H9 (cell line): Measurements from ENCODE around the gene UBAC2. TPM values are rescaled to one million over a fixed set of nuclear protein-coding genes. Genes with fewer than 3 reads are reported as not detected.

ENCODE experiments used
- DNase-seq: peaks from one replicate; pipeline ENCODE4 v3.0.0-alpha.2; 2017
- H2AFZ ChIP-seq: one replicate; pipeline ENCODE4 v1.6.1; 2013; ENCODE audit warnings: mild to moderate bottlenecking, low read length, control low read depth, moderate library complexity
- H2AK5ac ChIP-seq: 2 replicates; pipeline ENCODE4 v1.6.1; 2013; ENCODE audit warnings: low read length, control low read depth, mixed read lengths; ENCODE audit not compliant: insufficient read length
- H2BK120ac ChIP-seq: one replicate; pipeline ENCODE4 v1.6.1; 2013; ENCODE audit warnings: low read depth, mild to moderate bottlenecking, low read length, control low read depth, inconsistent platforms; ENCODE audit not compliant: poor library complexity, severe bottlenecking
- H2BK12ac ChIP-seq: 2 replicates; pipeline ENCODE4 v1.6.1; 2013; ENCODE audit warnings: low read length, control low read depth, mixed read lengths, low read depth; ENCODE audit not compliant: insufficient read length
- H2BK15ac ChIP-seq: 2 replicates; pipeline ENCODE4 v1.6.1; 2013; ENCODE audit warnings: low read depth, low read length, control low read depth
- H2BK20ac ChIP-seq: one replicate; pipeline ENCODE4 v1.6.1; 2013; ENCODE audit warnings: low read depth, mild to moderate bottlenecking, low read length, control low read depth, inconsistent platforms; ENCODE audit not compliant: poor library complexity, severe bottlenecking
- H2BK5ac ChIP-seq: 2 replicates; pipeline ENCODE4 v1.6.1; 2013; ENCODE audit warnings: low read length, control low read depth, mixed read lengths; ENCODE audit not compliant: insufficient read length
- H3K14ac ChIP-seq: 2 replicates; pipeline ENCODE4 v1.6.1; 2013; ENCODE audit warnings: low read length, control low read depth; ENCODE audit not compliant: insufficient read depth
- H3K18ac ChIP-seq: 2 replicates; pipeline ENCODE4 v1.6.1; 2013; ENCODE audit warnings: low read depth, mild to moderate bottlenecking, mixed read lengths, low read length, control low read depth; ENCODE audit not compliant: insufficient read length
- H3K23ac ChIP-seq: 2 replicates; pipeline ENCODE4 v1.6.1; 2013; ENCODE audit warnings: low read length, control low read depth, mixed read lengths, low read depth; ENCODE audit not compliant: insufficient read length
- H3K23me2 ChIP-seq: 2 replicates; pipeline ENCODE4 v1.6.1; 2013; ENCODE audit warnings: low read depth, mild to moderate bottlenecking, mixed read lengths, low read length, control low read depth; ENCODE audit not compliant: insufficient read length, poor library complexity, severe bottlenecking
- H3K27ac ChIP-seq: 2 replicates; pipeline ENCODE4 v1.5.1; 2013; ENCODE audit warnings: low read length, control low read depth, mixed read lengths, low read depth; ENCODE audit not compliant: insufficient read length
- H3K27me3 ChIP-seq: 2 replicates; pipeline ENCODE4 v1.6.1; 2013; ENCODE audit warnings: low read length, control low read depth, inconsistent platforms; ENCODE audit not compliant: insufficient read depth
- H3K4ac ChIP-seq: 2 replicates; pipeline ENCODE4 v1.6.1; 2013; ENCODE audit warnings: low read depth, mild to moderate bottlenecking, control low read depth, inconsistent platforms, low read length, moderate library complexity
- H3K4me1 ChIP-seq: 2 replicates; pipeline ENCODE4 v1.6.1; 2013; ENCODE audit warnings: low read length, control low read depth, inconsistent platforms; ENCODE audit not compliant: insufficient read depth
- H3K4me2 ChIP-seq: 2 replicates; pipeline ENCODE4 v1.6.1; 2013; ENCODE audit warnings: low read length, control low read depth, mixed read lengths; ENCODE audit not compliant: insufficient read length, insufficient read depth
- H3K56ac ChIP-seq: 2 replicates; pipeline ENCODE4 v1.6.1; 2013; ENCODE audit warnings: low read depth, mild to moderate bottlenecking, mixed read lengths, low read length, control low read depth; ENCODE audit not compliant: insufficient read length
- H3K79me1 ChIP-seq: 2 replicates; pipeline ENCODE4 v1.6.1; 2013; ENCODE audit warnings: low read depth, mild to moderate bottlenecking, moderate library complexity, low read length, control low read depth, inconsistent platforms; ENCODE audit not compliant: insufficient read depth, poor library complexity, severe bottlenecking
- H3K79me2 ChIP-seq: 2 replicates; pipeline ENCODE4 v1.6.1; 2013; ENCODE audit warnings: low read length, control low read depth, inconsistent platforms; ENCODE audit not compliant: insufficient read depth
- H3K9ac ChIP-seq: 2 replicates; pipeline ENCODE4 v1.6.1; 2013; ENCODE audit warnings: low read length, control low read depth, mixed read lengths; ENCODE audit not compliant: insufficient read length; ENCODE audit errors: extremely low read depth
- H3K9me3 ChIP-seq: one replicate; pipeline ENCODE4 v1.6.1; 2013; ENCODE audit warnings: low read depth, low read length, inconsistent platforms; ENCODE audit not compliant: control insufficient read depth
- H3T11ph ChIP-seq: one replicate; pipeline ENCODE4 v1.6.1; 2013; ENCODE audit warnings: mild to moderate bottlenecking, low read length, control low read depth, inconsistent platforms
- H4K20me1 ChIP-seq: one replicate; pipeline ENCODE4 v1.6.1; 2013; ENCODE audit not compliant: control insufficient read depth, insufficient read length, insufficient read depth
- H4K5ac ChIP-seq: 2 replicates; pipeline ENCODE4 v1.6.1; 2013; ENCODE audit warnings: low read depth, mild to moderate bottlenecking, mixed read lengths, low read length, control low read depth; ENCODE audit not compliant: insufficient read length
- H4K8ac ChIP-seq: replicated peaks from 2 replicates; pipeline ENCODE4 v1.6.1; 2013; ENCODE audit warnings: low read length, control low read depth, mixed read lengths, low read depth; ENCODE audit not compliant: insufficient read length
- H4K91ac ChIP-seq: 2 replicates; pipeline ENCODE4 v1.6.1; 2013; ENCODE audit warnings: low read depth, mild to moderate bottlenecking, moderate library complexity, mixed read lengths, low read length, control low read depth; ENCODE audit not compliant: insufficient read length
- H3K27ac Mint-ChIP-seq, 3 experiments: 2 replicates in 2 of 3; 3 replicates in 1 of 3; pipeline ENCODE4 v1.8.0; 2020 to 2021; ENCODE audit warnings: mixed read lengths in 3 of 3, mild to moderate bottlenecking in 1 of 3, moderate library complexity in 1 of 3
- H3K27me3 Mint-ChIP-seq: 2 replicates; pipeline ENCODE4 v1.8.0; 2021; ENCODE audit warnings: low read depth, mild to moderate bottlenecking, moderate library complexity, mixed read lengths
- H3K36me3 Mint-ChIP-seq, 3 experiments: 2 replicates in 2 of 3; 3 replicates in 1 of 3; pipeline ENCODE4 v1.8.0; 2020 to 2021; ENCODE audit warnings: low read depth in 3 of 3, mixed read lengths in 3 of 3; ENCODE audit not compliant: insufficient read depth in 1 of 3
- H3K4me1 Mint-ChIP-seq, 2 experiments: 2 replicates each; pipeline ENCODE4 v1.8.0; 2020; ENCODE audit warnings: mixed read lengths in 2 of 2
- H3K4me3 Mint-ChIP-seq, 2 experiments: 2 replicates in 1 of 2; 3 replicates in 1 of 2; pipeline ENCODE4 v1.8.0; 2020 to 2021; ENCODE audit warnings: mild to moderate bottlenecking in 2 of 2, mixed read lengths in 2 of 2, moderate library complexity in 1 of 2
- H3K9me3 Mint-ChIP-seq, 2 experiments: 2 replicates in 1 of 2; 3 replicates in 1 of 2; pipeline ENCODE4 v1.8.0; 2020; ENCODE audit warnings: mild to moderate bottlenecking in 2 of 2, mixed read lengths in 2 of 2, moderate library complexity in 1 of 2
- CTCF ChIP-seq: fragments of 200-600 bp; sonication (generic); conservative IDR thresholded peaks from 3 replicates; pipeline ENCODE4 v1.8.0; 2021; ENCODE audit warnings: antibody characterized with exemption, mild to moderate bottlenecking
- WGBS: extraction: QIAGEN DNeasy Blood & Tissue Kit; methylation state at CpG from one replicate; pipeline ENCODE4 v1.1.7; 2013; ENCODE audit warnings: missing lambda C conversion rate, low lambda C conversion rate, mixed read lengths; ENCODE audit not compliant: insufficient read length; ENCODE audit errors: extremely low coverage; 5-methylcytosine and 5-hydroxymethylcytosine counted together
- total RNA-seq: library from RNA; stranded (reverse); gene quantifications from 2 replicates; pipeline ENCODE4 v1.2.1, GENCODE V29; 2021

UBAC2 gene
- total RNA-seq, 1 experiment from 2014 or later, result 52.3 TPM

- no peak overlapping the region for H2BK20ac ChIP-seq
- H3K23me2 ChIP-seq, result no peaks in the 10 kb centered on the region
- H2BK12ac ChIP-seq, result no peak overlapping the region
- H2BK15ac ChIP-seq, result no peak overlapping the region
- H2AK5ac ChIP-seq, result no peak overlapping the region
- no peak overlapping the region for H2BK120ac ChIP-seq
- no peak overlapping the region for H3K23ac ChIP-seq
- H3K4ac ChIP-seq, result no peak overlapping the region
- H3K4me1 ChIP-seq, result no peaks in the 10 kb centered on the region
- H3K14ac ChIP-seq, result no peak overlapping the region
- no peak overlapping the region for H4K8ac ChIP-seq
- H3K27ac Mint-ChIP-seq, result no peak overlapping the region
- DNase-seq, result no peak
- no peaks in the 10 kb centered on the region for H3K9me3 ChIP-seq
- no CpG with 5 or more reads among the region's 16 CpGs for WGBS
- H3K4me3 Mint-ChIP-seq, result no peak overlapping the region
- peak; percentile 65 for TF ChIP-seq CTCF
- no peak overlapping the region for H3K56ac ChIP-seq
- H4K5ac ChIP-seq, result no peak overlapping the region
- H2BK5ac ChIP-seq, result no peak overlapping the region
- no peak overlapping the region for H3K18ac ChIP-seq
- no peak overlapping the region for H3K27ac ChIP-seq
- peaks cover 9 to 21% (median 18%) of the 10 kb centered on the region in 3 experiments for H3K36me3 Mint-ChIP-seq
- no peak overlapping the region for H3K4me2 ChIP-seq
- no peaks in the 10 kb centered on the region for H3K9me3 Mint-ChIP-seq
- no peaks in the 10 kb centered on the region for H3K79me1 ChIP-seq
- no peaks in the 10 kb centered on the region for H4K20me1 ChIP-seq
- H2AFZ ChIP-seq, result no peak overlapping the region
- H3K4me1 Mint-ChIP-seq, result peaks cover 0 to 7% of the 10 kb centered on the region in 2 experiments; a peak in 2 of 4 replicates
- no peak overlapping the region for H3T11ph ChIP-seq
- no peak overlapping the region for H3K9ac ChIP-seq
- no peaks in the 10 kb centered on the region for H3K27me3 ChIP-seq
- no peaks in the 10 kb centered on the region for H3K27me3 Mint-ChIP-seq
- no peak overlapping the region for H4K91ac ChIP-seq
- H3K79me2 ChIP-seq, result no peaks in the 10 kb centered on the region
Measured at GRCh38 chr13:99367663-99368448, 167.2 kb downstream of the UBAC2 start.
